ENCODE results near the gene SORL1-AS1.

Gene SORL1-AS1

GRCh38 chr11:121479698-121480238 is 27.0 kb upstream of the SORL1-AS1 start:
- DNase-seq: no peak
- BruUV-seq (replicated peaks): no TSS peak
- no peak overlapping the region for H3K4me3 ChIP-seq
- intact Hi-C loops (cut with micrococcal nuclease; ENCODE audit: unreplicated experiment): no loop called here
- ChIA-PET CTCF (no interaction called here), POLR2A (ENCODE audit: unreplicated experiment) (no interaction called here)
- peaks cover 47% of the 10 kb centered on the region for H3K4me1 ChIP-seq (replicated peaks; ENCODE audit: insufficient read depth)
- H4K20me1 ChIP-seq (ENCODE audit: insufficient read depth): no peaks in the 10 kb centered on the region
- TF ChIP-seq CTCF (conservative IDR thresholded peaks at IDR 0.05) (no peak), EZH2 (IDR thresholded peaks at IDR 0.05; ENCODE audit: low read depth) (no peak)
- no peaks in the 10 kb centered on the region for H3K27me3 ChIP-seq (ENCODE audit: insufficient read depth, low read depth)
- H3K9me2 ChIP-seq (ENCODE audit: insufficient read depth): no peaks in the 10 kb centered on the region
- no peaks in the 10 kb centered on the region for H3K9me3 ChIP-seq (ENCODE audit: insufficient read depth, low read depth)
- H3K27ac ChIP-seq: 0 out of 2 replicates have a peak overlapping the region, but pooled peaks have one; percentile 64
- no peaks in the 10 kb centered on the region for H3K36me3 ChIP-seq (ENCODE audit: low read depth)
- H3K4me2 ChIP-seq: peak overlapping the region; percentile 73
- no peaks in the 10 kb centered on the region for H3F3A ChIP-seq (ENCODE audit: insufficient read depth, low read depth)
- H3K79me2 ChIP-seq (ENCODE audit: low read depth): no peaks in the 10 kb centered on the region
- H2AFZ ChIP-seq: no peak overlapping the region; the same call in 1 of the 2 replicates

GRCh38 chr11:121478895-121479697 is 26.3 kb upstream of the SORL1-AS1 start:
- H3K9me2 ChIP-seq (ENCODE audit: insufficient read depth): no peaks in the 10 kb centered on the region
- TF ChIP-seq EZH2 (IDR thresholded peaks at IDR 0.05; ENCODE audit: low read depth): no peak
- TF ChIP-seq CTCF (conservative IDR thresholded peaks at IDR 0.05): no peak
- intact Hi-C loops (cut with micrococcal nuclease; ENCODE audit: unreplicated experiment): no loop called here
- no peak overlapping the region; the same call in 1 of the 2 replicates for H2AFZ ChIP-seq
- no TSS peak for BruUV-seq (replicated peaks)
- no peak overlapping the region for H3K4me3 ChIP-seq
- H3K4me2 ChIP-seq: peak overlapping the region; percentile 73
- no peak for DNase-seq
- no peaks in the 10 kb centered on the region for H3K27me3 ChIP-seq (ENCODE audit: insufficient read depth, low read depth)
- no peaks in the 10 kb centered on the region for H3K79me2 ChIP-seq (ENCODE audit: low read depth)
- no peaks in the 10 kb centered on the region for H3K9me3 ChIP-seq (ENCODE audit: insufficient read depth, low read depth)
- H3K27ac ChIP-seq: peak overlapping the region; percentile 64
- no peaks in the 10 kb centered on the region for H3F3A ChIP-seq (ENCODE audit: insufficient read depth, low read depth)
- no peaks in the 10 kb centered on the region for H3K36me3 ChIP-seq (ENCODE audit: low read depth)
- H3K4me1 ChIP-seq (replicated peaks; ENCODE audit: insufficient read depth): peaks cover 47% of the 10 kb centered on the region
- CTCF ChIA-PET: no interaction called here
- POLR2A ChIA-PET (ENCODE audit: unreplicated experiment): no interaction called here
- H4K20me1 ChIP-seq (ENCODE audit: insufficient read depth): no peaks in the 10 kb centered on the region

GRCh38 chr11:121478226-121478894 is 25.6 kb upstream of the SORL1-AS1 start:
- H3F3A ChIP-seq (ENCODE audit: insufficient read depth, low read depth): no peaks in the 10 kb centered on the region
- intact Hi-C loops (cut with micrococcal nuclease; ENCODE audit: unreplicated experiment): no loop called here
- no peaks in the 10 kb centered on the region for H3K9me3 ChIP-seq (ENCODE audit: insufficient read depth, low read depth)
- H2AFZ ChIP-seq: no peak overlapping the region
- H3K4me2 ChIP-seq: peak overlapping the region; percentile 73
- peaks cover 47% of the 10 kb centered on the region for H3K4me1 ChIP-seq (replicated peaks; ENCODE audit: insufficient read depth)
- TF ChIP-seq EZH2 (IDR thresholded peaks at IDR 0.05; ENCODE audit: low read depth): no peak
- no peak for TF ChIP-seq CTCF (conservative IDR thresholded peaks at IDR 0.05)
- H3K4me3 ChIP-seq: no peak overlapping the region
- H3K36me3 ChIP-seq (ENCODE audit: low read depth): no peaks in the 10 kb centered on the region
- ChIA-PET CTCF (no interaction called here), POLR2A (ENCODE audit: unreplicated experiment) (no interaction called here)
- peak; percentile 35 to 93 for DNase-seq
- H4K20me1 ChIP-seq (ENCODE audit: insufficient read depth): no peaks in the 10 kb centered on the region
- no TSS peak for BruUV-seq (replicated peaks)
- H3K79me2 ChIP-seq (ENCODE audit: low read depth): no peaks in the 10 kb centered on the region
- no peaks in the 10 kb centered on the region for H3K9me2 ChIP-seq (ENCODE audit: insufficient read depth)
- peak overlapping the region; percentile 64 for H3K27ac ChIP-seq
- no peaks in the 10 kb centered on the region for H3K27me3 ChIP-seq (ENCODE audit: insufficient read depth, low read depth)
